SU-DHL-6 (cell line): ENCODE results near the gene SH3RF3.

Experiments used
- H2AFZ ChIP-seq: fragments of 200-600 bp; sonication (generic); 2 replicates; pipeline ENCODE4 v1.6.1; 2014; ENCODE audit warnings: low read depth, mild to moderate bottlenecking, moderate library complexity, mixed read lengths, antibody characterized with exemption, low read length; ENCODE audit not compliant: severe bottlenecking
- H3F3A ChIP-seq: fragments of 200-600 bp; shearing (Covaris generic); 2 replicates; pipeline ENCODE4 v1.6.0; 2016; ENCODE audit warnings: antibody characterized with exemption, mild to moderate bottlenecking; ENCODE audit not compliant: insufficient read depth
- H3K27ac ChIP-seq: fragments of 200-600 bp; sonication (generic); 2 replicates; pipeline ENCODE4 v1.5.1; 2016; ENCODE audit warnings: low read depth, mild to moderate bottlenecking, low read length, moderate library complexity, mixed read lengths
- H3K27me3 ChIP-seq: fragments of 200-600 bp; sonication (generic), shearing (Covaris generic); 2 replicates; pipeline ENCODE4 v1.6.0; 2014; ENCODE audit warnings: mild to moderate bottlenecking, low read length
- H3K36me3 ChIP-seq: fragments of 200-600 bp; sonication (generic); 2 replicates; pipeline ENCODE4 v1.6.1; 2014; ENCODE audit warnings: mild to moderate bottlenecking, low read length, mixed read lengths
- H3K4me2 ChIP-seq: fragments of 300-600, 200-600 bp; shearing (Covaris generic), sonication (generic); 2 replicates; pipeline ENCODE4 v1.6.0; 2014; ENCODE audit warnings: low read length, low read depth, mild to moderate bottlenecking; ENCODE audit not compliant: poor library complexity, severe bottlenecking
- H3K4me3 ChIP-seq: fragments of 200-600 bp; sonication (generic); 2 replicates; pipeline ENCODE4 v1.5.1; 2014; ENCODE audit warnings: antibody characterized with exemption, low read length, mild to moderate bottlenecking, mixed read lengths; ENCODE audit not compliant: insufficient read depth, poor library complexity, severe bottlenecking
- H3K79me2 ChIP-seq: fragments of 200-600 bp; sonication (generic); 2 replicates; pipeline ENCODE4 v1.6.1; 2014; ENCODE audit warnings: mild to moderate bottlenecking, low read length, moderate library complexity; ENCODE audit not compliant: insufficient read depth
- H3K9ac ChIP-seq: fragments of 200-600 bp; sonication (generic); 2 replicates; pipeline ENCODE4 v1.7.0; 2014; ENCODE audit warnings: mild to moderate bottlenecking, low read length
- H3K9me2 ChIP-seq: fragments of 200-600 bp; sonication (generic); replicated peaks from 2 replicates; pipeline ENCODE4 v1.6.1; 2014; ENCODE audit warnings: low read length; ENCODE audit not compliant: insufficient read depth
- H3K9me3 ChIP-seq: fragments of 200-600 bp; sonication (generic); 2 replicates; pipeline ENCODE4 v1.6.1; 2014; ENCODE audit warnings: low read length, mixed read lengths; ENCODE audit not compliant: insufficient read depth
- H4K20me1 ChIP-seq: fragments of 200-600 bp; sonication (generic); 2 replicates; pipeline ENCODE4 v1.6.1; 2014; ENCODE audit warnings: low read depth, mild to moderate bottlenecking, antibody characterized with exemption, low read length, moderate library complexity, mixed read lengths
- CTCF ChIP-seq: fragments of 200-600 bp; sonication (generic); IDR thresholded peaks from one replicate; pipeline ENCODE4 v1.5.1; 2017; ENCODE audit warnings: antibody characterized with exemption, mild to moderate bottlenecking, low read length, moderate library complexity; ENCODE audit not compliant: insufficient read depth, poor library complexity, severe bottlenecking
- EZH2phosphoT487 ChIP-seq: fragments of 200-600 bp; sonication (generic), shearing (Covaris generic); conservative IDR thresholded peaks from 2 replicates; pipeline ENCODE4 v1.6.1; 2018; ENCODE audit warnings: mild to moderate bottlenecking, antibody characterized with exemption, low read length, moderate library complexity, mixed read lengths

Gene SH3RF3

DNA sequence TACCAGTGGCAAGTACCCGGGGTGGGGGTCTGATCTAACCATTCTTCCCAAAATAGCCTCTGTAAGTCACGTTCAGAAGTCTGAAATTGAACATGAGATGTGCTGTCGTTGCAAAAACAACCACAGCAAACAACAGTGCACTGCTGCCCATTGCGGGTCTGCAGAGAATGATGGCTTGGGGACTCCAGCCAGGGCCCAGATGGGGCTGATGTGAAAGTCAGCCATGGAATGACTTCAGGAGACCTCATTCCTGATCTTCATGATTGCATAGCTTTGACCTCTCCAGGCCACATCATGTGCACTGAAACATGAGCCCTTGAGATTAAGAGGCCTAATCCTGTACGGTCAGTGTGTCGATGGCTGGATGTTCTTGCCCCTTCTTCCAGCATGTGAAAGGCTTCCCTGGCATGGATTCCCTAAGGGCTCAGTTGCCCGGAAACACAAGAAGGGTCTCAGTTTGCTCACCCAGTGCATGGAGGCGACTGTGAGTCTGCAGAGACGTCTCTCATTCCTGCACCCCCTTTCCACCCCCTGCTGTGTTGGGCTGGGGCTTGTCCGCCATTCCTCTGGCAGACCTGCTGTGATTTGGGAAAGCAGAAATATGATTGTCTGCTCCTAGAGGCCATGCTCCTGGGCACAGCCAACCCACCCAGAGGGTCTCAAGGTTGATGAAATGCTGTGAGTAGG lies 293.2 kb downstream of the SH3RF3 start:
- H2AFZ ChIP-seq: no peak overlapping the region
- H3K9me3 ChIP-seq: no peaks in the 10 kb centered on the region
- TF ChIP-seq CTCF (no peak), EZH2phosphoT487 (no peak)

DNA sequence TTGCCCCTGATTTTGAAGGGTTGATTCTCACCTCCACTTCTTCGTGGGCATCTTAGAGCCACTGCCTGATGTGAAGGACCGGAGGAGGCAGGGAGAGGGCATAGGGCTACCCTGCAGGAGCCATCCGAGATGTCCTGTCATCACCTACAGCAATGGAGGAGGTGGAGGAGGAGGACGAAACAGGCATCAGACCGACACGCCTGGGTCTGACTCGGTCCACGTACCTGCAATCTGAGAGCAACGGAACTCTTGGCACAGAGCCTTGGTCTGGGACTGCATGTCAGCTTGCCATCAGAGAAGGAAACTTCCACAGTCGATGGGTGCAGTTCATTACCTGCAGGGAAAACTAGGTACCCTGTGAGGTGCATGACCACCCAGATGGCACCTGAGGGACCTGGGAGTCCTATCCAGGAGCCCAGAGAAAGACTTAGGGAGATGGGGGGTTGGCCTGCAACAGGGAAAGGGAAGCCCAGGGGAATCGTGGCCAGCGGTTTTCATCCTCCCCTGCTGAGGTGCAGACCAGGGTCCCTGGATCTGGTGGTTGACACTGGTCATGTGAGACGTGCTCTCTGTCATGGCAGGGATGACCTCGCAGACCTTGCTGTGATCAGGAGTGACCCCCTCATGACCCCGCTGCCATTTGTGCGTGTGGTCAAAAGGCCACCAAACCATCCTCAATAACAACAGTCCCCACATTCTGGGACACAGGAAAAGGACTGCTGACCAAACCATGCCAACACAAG lies 293.9 kb downstream of the SH3RF3 start:
- Histone ChIP-seq H3K9ac (no peak overlapping the region), H3K79me2 (no peaks in the 10 kb centered on the region), H3K27ac (no peak overlapping the region), H3K27me3 (no peaks in the 10 kb centered on the region), H3K4me2 (no peak overlapping the region), H3K36me3 (no peaks in the 10 kb centered on the region), H3K9me3 (no peaks in the 10 kb centered on the region), H4K20me1 (no peaks in the 10 kb centered on the region), H3K4me3 (no peak overlapping the region), H3F3A (no peaks in the 10 kb centered on the region), H3K9me2 (no peaks in the 10 kb centered on the region), H2AFZ (no peak overlapping the region)
- TF ChIP-seq EZH2phosphoT487 (no peak), CTCF (no peak)

More for the DNA sequence above, 293.2 kb downstream of the SH3RF3 start:
- H3F3A ChIP-seq: no peaks in the 10 kb centered on the region
- no peak overlapping the region for H3K4me2 ChIP-seq
- no peak overlapping the region for H3K27ac ChIP-seq
- no peaks in the 10 kb centered on the region for H3K27me3 ChIP-seq
- no peaks in the 10 kb centered on the region for H3K79me2 ChIP-seq
- no peak overlapping the region for H3K4me3 ChIP-seq
- H3K9me2 ChIP-seq: no peaks in the 10 kb centered on the region
- no peak overlapping the region for H3K9ac ChIP-seq
- H4K20me1 ChIP-seq: no peaks in the 10 kb centered on the region
- H3K36me3 ChIP-seq: no peaks in the 10 kb centered on the region

- H3K4me2 ChIP-seq: no peak overlapping the region
- no peak overlapping the region for H3K9ac ChIP-seq
Observed at GRCh38 chr2:109423556-109424359, 294.8 kb downstream of the SH3RF3 start.

More at GRCh38 chr2:109423556-109424359, 294.8 kb downstream of the SH3RF3 start:
- Histone ChIP-seq H3K79me2 (no peaks in the 10 kb centered on the region), H3K9me3 (no peaks in the 10 kb centered on the region), H3K36me3 (no peaks in the 10 kb centered on the region), H3K9me2 (no peaks in the 10 kb centered on the region), H3K4me3 (no peak overlapping the region), H3K27me3 (no peaks in the 10 kb centered on the region), H3F3A (no peaks in the 10 kb centered on the region), H3K27ac (no peak overlapping the region), H4K20me1 (no peaks in the 10 kb centered on the region), H2AFZ (no peak overlapping the region)
- TF ChIP-seq CTCF (no peak), EZH2phosphoT487 (no peak)
